GM12892 (cell line): ENCODE results near the gene SPCS2.
"Not testable (repeated sequence)": the region's sequence is repeated elsewhere in the genome, so short reads cannot be mapped to it uniquely, and the experiment has no call there.

Experiments
- POLR2A ChIP-seq: IDR thresholded peaks from 2 replicates; pipeline ENCODE4 v1.6.1; 2011; ENCODE audit warnings: low read depth, low read length, control low read depth
- POLR2AphosphoS5 ChIP-seq: IDR thresholded peaks from 2 replicates; pipeline ENCODE4 v1.6.1; 2011; ENCODE audit warnings: low read depth, low read length, control low read depth
- TAF1 ChIP-seq: IDR thresholded peaks from 2 replicates; pipeline ENCODE4 v1.6.1; 2011; ENCODE audit warnings: low read depth, mild to moderate bottlenecking, control low read depth, low read length, borderline replicate concordance

GRCh38 chr11:75020328-75020727 is 71.3 kb downstream of the SPCS2 start:
- TF ChIP-seq POLR2AphosphoS5, POLR2A, TAF1: not testable (repeated sequence)
